SJSA1 (cell line): ENCODE data around the gene TMEM183A. TPM values are rescaled to one million over a fixed set of nuclear protein-coding genes. Genes with fewer than 3 reads are reported as not detected.

ENCODE experiments used
- DNase-seq, 2 experiments: peaks; one replicate each; pipeline ENCODE4 v3.0.0-alpha.2; 2015 to 2020; ENCODE audit warnings: low spot score in 2 of 2, low read depth in 1 of 2
- H3K27ac ChIP-seq: fragments of 250-450 bp; sonication (Bioruptor Pico); 2 replicates; pipeline ENCODE4 v1.5.1; 2020; ENCODE audit warnings: mild to moderate bottlenecking, moderate library complexity
- H3K27me3 ChIP-seq: fragments of 250-450 bp; sonication (Bioruptor Pico); replicated peaks from 2 replicates; pipeline ENCODE4 v1.5.1; 2020; ENCODE audit warnings: mild to moderate bottlenecking, moderate library complexity
- H3K36me3 ChIP-seq: fragments of 250-450 bp; sonication (Bioruptor Pico); 2 replicates; pipeline ENCODE4 v1.5.1; 2020; ENCODE audit warnings: mild to moderate bottlenecking
- H3K4me1 ChIP-seq: fragments of 250-450 bp; sonication (Bioruptor Pico); replicated peaks from 2 replicates; pipeline ENCODE4 v1.6.1; 2021; ENCODE audit warnings: mild to moderate bottlenecking
- H3K4me3 ChIP-seq: fragments of 250-450 bp; sonication (Bioruptor Pico); 2 replicates; pipeline ENCODE4 v1.5.1; 2020; ENCODE audit warnings: mild to moderate bottlenecking
- H3K9me3 ChIP-seq: fragments of 250-450 bp; sonication (Bioruptor Pico); replicated peaks from 2 replicates; pipeline ENCODE4 v1.5.1; 2020; ENCODE audit warnings: mild to moderate bottlenecking
- total RNA-seq: library from RNA; depleted of rRNA; stranded (reverse); fragments of >200 nt; shearing (Covaris generic); gene quantifications from 2 replicates; pipeline ENCODE4 v1.2.3, GENCODE V29; 2014

The TMEM183A gene
- total RNA-seq, 1 experiment from 2014 or later: 88.4 TPM

DNA sequence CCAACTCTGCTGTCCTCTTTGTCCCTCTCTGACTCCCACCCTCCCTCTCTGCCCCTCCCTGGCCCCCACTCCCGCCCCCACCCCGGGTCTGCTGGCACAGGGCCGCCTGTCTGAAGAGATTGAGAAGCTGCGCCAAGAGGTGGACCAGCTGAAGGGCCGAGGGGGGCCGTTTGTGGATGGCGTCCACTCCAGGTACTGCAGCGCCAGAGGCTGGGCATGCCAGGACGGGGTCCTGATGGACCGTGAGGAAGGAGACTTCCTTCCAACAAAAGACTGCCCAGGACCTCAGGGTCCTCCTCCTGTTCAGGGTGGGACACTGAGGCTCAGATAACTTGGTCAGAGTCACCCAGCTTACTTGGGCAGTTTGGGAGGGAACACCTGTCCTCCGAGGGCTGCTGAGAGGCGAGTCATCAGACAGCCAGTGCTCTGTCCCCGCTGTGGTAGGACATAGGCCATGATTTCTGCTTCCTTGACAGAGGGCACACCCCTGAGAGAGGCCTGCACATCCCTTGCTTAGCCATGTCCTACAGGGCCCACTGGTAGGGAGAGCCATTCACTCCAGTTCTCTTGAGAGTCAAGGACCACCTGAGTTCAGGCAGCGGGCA is 42.5 kb downstream of the TMEM183A start:
- Histone ChIP-seq H3K27ac (no peak overlapping the region), H3K4me3 (no peak overlapping the region), H3K36me3 (no peaks in the 10 kb centered on the region), H3K27me3 (peaks cover 19% of the 10 kb centered on the region), H3K9me3 (no peaks in the 10 kb centered on the region), H3K4me1 (peaks cover 8% of the 10 kb centered on the region; the same call in 1 of the 2 replicates)
- no peak for DNase-seq

DNA sequence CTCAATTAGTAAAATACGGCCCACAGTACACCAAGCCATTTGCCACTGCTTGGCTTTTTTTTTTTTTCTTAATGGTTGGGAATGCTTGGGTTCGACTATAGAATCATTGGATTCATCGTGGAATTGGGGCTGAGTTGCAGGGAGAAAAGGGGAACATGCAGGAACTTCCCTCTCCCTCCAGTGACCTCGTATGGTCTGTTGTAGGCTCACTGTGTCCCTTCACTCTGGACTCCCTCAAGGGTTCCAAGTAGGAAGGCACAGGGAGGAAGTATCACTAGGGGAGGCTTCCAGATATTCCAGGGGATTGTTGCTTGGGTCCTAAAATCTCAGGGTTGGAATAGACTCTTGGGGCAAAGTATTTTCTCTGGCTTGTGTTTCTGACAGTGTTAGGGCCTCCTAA is 43.7 kb downstream of the TMEM183A start:
- no peak overlapping the region for H3K27ac ChIP-seq
- H3K9me3 ChIP-seq: no peaks in the 10 kb centered on the region
- H3K36me3 ChIP-seq: no peaks in the 10 kb centered on the region
- no peak overlapping the region for H3K4me3 ChIP-seq
- no peak for DNase-seq
- H3K27me3 ChIP-seq: peaks cover 19% of the 10 kb centered on the region
- peaks cover 8% of the 10 kb centered on the region; the same call in 1 of the 2 replicates for H3K4me1 ChIP-seq

DNA sequence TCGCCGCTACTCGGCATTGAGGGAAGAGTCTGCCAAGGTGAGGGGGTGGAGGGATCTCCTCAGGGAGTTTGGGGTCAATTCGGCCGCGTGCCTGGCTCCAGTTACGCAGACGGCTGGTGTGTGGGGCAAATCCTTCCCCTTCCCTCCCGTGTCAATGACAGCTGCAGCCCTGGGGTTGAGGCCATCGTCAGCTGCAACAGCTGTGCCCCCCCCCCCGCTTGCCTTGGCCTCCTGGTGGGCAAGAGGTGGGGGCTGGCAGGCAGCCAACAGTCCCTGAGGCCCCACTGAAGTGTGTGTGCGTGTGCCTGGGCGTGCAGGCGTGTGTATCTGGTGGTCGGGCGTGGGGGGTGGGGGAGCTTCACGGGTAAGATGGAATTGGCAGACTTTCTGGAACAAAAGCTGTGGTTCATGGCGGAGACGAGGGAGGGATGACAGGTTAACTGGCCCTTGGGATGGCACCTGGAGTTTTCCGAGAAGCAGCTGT is 44.7 kb downstream of the TMEM183A start:
- no peak for DNase-seq
- peaks cover 19% of the 10 kb centered on the region for H3K27me3 ChIP-seq
- no peak overlapping the region for H3K4me3 ChIP-seq
- H3K36me3 ChIP-seq: no peaks in the 10 kb centered on the region
- no peak overlapping the region for H3K27ac ChIP-seq
- no peaks in the 10 kb centered on the region for H3K9me3 ChIP-seq
- H3K4me1 ChIP-seq: peaks cover 7% of the 10 kb centered on the region; the same call in 1 of the 2 replicates

DNA sequence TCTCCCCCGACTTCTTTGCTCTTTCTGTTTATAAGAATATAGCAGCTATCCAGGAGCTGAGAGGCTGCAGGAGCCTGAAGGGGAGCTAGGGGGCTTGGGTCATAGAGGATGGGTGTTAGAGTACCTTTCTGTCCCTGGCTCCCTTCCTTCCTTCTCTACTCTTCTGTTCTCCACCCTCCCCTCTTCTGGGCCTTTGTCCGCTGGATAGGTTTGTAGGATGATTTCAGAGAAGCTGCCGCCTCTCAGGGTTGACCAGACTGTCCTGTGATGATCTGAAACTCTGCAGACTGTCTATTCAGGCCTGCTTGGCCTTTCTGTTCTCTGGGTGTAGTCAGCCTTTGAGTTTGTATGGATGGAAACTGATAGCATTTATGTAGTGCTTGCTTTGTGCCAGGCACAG is 45.4 kb downstream of the TMEM183A start:
- H3K27me3 ChIP-seq: peaks cover 23% of the 10 kb centered on the region

DNA sequence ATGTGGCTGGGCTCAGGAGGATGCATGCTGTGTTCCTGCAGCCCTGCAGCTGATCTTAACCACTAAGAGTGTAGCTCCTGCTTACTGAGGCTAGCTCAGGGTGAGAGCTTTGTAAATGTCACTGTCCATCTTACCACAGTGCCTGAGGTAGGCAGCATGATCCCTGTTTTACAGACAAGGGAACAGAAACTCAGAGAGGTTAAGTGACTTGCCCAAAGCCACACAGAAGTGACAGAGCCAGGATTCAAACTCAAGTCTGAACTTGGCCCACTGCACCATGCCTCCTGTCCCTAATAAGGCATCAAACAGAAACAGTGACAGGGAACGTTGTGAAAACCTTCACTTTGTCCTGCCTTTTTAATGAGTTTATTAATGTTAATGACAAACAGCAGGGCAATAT is 47.0 kb downstream of the TMEM183A start:
- Histone ChIP-seq H3K36me3 (no peaks in the 10 kb centered on the region), H3K9me3 (no peaks in the 10 kb centered on the region), H3K4me3 (no peak overlapping the region), H3K27me3 (peaks cover 29% of the 10 kb centered on the region), H3K27ac (no peak overlapping the region), H3K4me1 (no peaks in the 10 kb centered on the region)
- no peak for DNase-seq

More for the DNA sequence above, 45.4 kb downstream of the TMEM183A start:
- no peaks in the 10 kb centered on the region for H3K36me3 ChIP-seq
- no peak overlapping the region for H3K27ac ChIP-seq
- no peak overlapping the region for H3K4me3 ChIP-seq
- no peaks in the 10 kb centered on the region for H3K4me1 ChIP-seq
- DNase-seq: no peak
- H3K9me3 ChIP-seq: no peaks in the 10 kb centered on the region

DNA sequence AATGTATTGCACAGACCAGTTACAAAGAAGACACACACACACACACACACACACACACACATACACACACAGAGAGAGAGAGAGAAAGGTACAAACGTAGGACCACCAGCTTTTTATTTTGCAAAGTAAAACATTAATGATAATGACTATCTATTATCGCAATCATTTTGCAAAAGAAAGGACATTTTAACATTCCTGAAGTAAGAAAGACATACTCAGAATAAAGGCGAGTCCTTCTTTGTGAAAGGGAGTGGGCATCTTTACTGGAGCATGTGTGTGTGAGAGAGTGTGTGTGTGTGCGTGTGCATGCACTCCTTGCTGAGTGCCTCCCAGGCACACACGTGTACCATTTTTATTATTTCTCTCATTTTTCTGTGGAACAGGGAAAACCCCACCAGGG is 47.5 kb downstream of the TMEM183A start:
- H3K27me3 ChIP-seq: peaks cover 29% of the 10 kb centered on the region
- no peak overlapping the region for H3K27ac ChIP-seq
- H3K4me3 ChIP-seq: no peak overlapping the region
- H3K36me3 ChIP-seq: no peaks in the 10 kb centered on the region
- no peaks in the 10 kb centered on the region for H3K9me3 ChIP-seq
- no peak for DNase-seq
- no peaks in the 10 kb centered on the region for H3K4me1 ChIP-seq

DNA sequence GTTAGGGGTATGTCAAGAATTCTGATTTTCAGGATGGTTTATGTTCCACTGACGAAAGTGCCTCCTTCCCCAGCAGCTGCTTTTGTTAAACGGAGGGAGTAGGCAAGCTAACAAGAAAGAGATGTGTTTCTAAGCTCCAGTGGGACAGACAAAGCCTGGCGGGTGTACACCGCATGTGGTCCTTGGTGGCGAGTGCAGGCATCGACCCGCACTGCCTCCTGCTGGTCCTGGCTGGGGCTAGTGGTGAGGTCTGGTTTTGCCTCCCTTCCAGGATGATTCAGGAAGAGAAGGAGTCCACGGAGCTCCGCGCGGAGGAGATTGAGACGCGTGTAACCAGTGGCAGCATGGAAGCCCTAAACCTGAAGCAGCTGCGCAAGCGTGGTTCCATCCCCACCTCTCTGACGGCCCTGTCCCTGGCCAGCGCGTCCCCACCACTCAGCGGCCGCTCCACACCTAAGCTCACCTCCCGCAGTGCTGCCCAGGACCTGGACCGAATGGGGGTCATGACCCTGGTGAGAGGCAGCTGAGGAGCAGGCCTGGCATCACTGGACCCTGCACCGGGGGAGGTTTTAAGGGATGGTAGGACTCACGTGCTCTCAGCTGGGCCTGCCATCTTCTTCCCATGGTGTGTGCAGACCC is 48.1 kb downstream of the TMEM183A start:
- Histone ChIP-seq H3K4me1 (no peaks in the 10 kb centered on the region), H3K27me3 (peaks cover 29% of the 10 kb centered on the region), H3K36me3 (no peaks in the 10 kb centered on the region), H3K9me3 (no peaks in the 10 kb centered on the region), H3K4me3 (no peak overlapping the region), H3K27ac (no peak overlapping the region)
- no peak for DNase-seq

DNA sequence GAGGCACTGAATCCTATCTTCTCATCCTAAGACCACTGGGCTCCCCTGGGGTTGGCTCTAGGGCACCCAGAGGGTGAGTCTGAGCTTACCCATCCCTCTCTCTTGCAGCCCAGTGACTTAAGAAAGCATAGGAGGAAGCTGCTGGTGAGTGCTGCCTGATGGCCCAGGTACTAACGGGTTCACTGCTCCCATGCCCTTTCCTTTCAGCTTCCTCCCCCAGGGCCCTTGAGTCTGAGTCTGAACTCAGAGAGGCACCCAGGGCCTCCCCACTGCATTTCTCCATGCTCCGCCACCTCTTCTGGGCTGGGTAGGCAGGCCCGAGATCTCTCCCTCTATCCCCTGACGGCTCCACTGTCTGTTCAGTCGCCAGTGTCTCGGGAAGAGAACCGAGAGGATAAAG is 48.8 kb downstream of the TMEM183A start:
- DNase-seq: no peak
- no peak overlapping the region for H3K4me3 ChIP-seq
- H3K36me3 ChIP-seq: no peaks in the 10 kb centered on the region
- no peaks in the 10 kb centered on the region for H3K4me1 ChIP-seq
- H3K9me3 ChIP-seq: no peaks in the 10 kb centered on the region
- peaks cover 27% of the 10 kb centered on the region for H3K27me3 ChIP-seq
- H3K27ac ChIP-seq: no peak overlapping the region

DNA sequence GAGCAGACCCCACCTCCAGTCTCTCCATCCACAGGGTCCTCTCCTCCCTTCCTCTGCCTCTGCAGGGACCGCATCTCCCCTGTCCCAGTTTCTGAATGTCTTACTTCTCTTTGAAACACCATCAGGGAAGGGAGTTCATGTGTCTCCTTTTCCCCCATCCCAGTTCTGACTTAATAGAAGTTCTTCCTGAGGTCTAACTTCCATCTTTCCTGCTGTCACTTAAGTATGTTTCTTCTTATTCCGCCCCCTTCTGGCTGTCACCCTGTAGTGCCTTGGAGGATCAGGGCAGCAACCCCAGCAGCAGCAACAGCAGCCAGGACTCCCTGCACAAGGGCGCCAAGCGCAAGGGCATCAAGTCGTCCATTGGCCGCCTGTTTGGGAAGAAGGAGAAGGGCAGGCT is 49.3 kb downstream of the TMEM183A start:
- no peak for DNase-seq
- no peaks in the 10 kb centered on the region for H3K36me3 ChIP-seq

DNA sequence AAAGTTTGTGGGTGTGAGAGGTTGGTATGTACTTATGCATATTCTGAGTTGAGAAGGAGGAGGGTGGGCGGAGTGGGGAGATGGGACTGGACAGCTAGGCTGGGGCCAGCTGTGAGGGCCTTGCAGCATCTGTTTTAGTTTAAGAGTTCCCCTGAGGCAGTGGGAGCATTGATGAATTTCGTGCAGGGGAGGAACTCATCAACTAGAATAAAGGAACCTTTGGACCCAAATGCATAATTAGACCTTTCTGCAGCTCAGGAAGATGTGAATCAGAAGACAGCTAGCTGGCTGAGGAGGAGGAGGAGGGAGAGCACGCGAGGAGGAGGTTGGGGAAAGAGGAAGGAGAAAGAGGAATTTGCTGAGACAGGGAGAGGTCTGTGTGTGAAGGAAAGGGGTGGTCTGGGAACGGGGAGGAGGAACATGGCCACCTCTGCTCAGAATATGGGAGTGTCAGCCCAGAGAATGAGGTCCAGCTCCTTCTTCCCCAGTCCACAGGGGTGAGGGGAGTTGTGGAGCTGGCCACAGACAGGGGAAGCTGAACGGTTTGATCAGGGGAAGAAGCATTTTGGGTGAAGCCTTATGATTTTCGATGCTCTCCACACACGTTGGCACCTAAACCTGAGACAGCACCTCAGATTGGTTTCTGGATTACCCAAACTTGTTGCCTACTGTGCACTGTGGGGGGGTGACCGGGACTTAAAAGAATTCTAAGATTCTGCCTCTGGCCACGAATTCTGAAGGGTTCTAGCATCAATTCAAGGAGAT is 50.9 kb downstream of the TMEM183A start:
- H3K36me3 ChIP-seq: no peaks in the 10 kb centered on the region

More for the DNA sequence above, 49.3 kb downstream of the TMEM183A start:
- Histone ChIP-seq H3K9me3 (no peaks in the 10 kb centered on the region), H3K27ac (no peak overlapping the region), H3K27me3 (peaks cover 25% of the 10 kb centered on the region), H3K4me3 (no peak overlapping the region), H3K4me1 (no peaks in the 10 kb centered on the region)

DNA sequence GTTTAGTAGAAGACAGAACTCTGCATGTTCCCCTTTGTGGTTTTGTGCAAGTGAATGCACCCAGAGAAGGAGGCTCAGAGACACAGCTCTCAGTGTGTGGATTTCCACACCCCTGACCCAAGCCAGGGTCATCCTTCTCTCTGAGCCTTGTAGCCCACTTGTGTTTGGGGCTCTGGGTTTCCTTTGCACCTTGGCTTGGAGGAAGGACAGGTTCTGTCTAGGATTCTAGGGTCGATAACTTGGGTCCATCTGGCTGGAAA is 51.4 kb downstream of the TMEM183A start:
- Histone ChIP-seq H3K36me3 (no peaks in the 10 kb centered on the region), H3K27me3 (peaks cover 11% of the 10 kb centered on the region; the same call in 1 of the 2 replicates), H3K4me1 (no peaks in the 10 kb centered on the region), H3K9me3 (no peaks in the 10 kb centered on the region), H3K27ac (no peak overlapping the region), H3K4me3 (no peak overlapping the region)
- no peak for DNase-seq

More for the DNA sequence above, 50.9 kb downstream of the TMEM183A start:
- no peak for DNase-seq
- no peaks in the 10 kb centered on the region for H3K4me1 ChIP-seq
- no peak overlapping the region for H3K27ac ChIP-seq
- H3K4me3 ChIP-seq: no peak overlapping the region
- no peaks in the 10 kb centered on the region for H3K9me3 ChIP-seq
- peaks cover 12% of the 10 kb centered on the region for H3K27me3 ChIP-seq

DNA sequence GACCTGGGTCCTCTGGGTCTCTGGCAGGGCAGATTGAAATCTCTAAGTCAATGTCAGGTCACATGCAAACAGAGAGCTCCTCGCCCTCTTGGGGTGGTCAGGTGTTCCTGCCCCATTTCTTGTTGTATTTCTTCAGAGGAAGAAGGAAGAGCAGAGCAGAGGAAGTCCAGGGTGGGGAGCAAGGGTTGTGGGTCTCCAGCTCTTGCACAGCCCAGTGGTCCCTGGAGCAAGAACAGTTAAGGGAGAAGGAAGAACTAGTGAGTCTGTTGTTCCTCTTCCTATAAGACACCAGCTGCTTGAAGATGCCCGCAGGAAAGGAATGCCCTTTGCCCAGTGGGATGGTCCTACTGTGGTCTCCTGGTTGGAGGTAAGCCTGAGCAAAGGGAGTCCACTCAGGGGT is 52.3 kb downstream of the TMEM183A start:
- Histone ChIP-seq H3K27ac (no peak overlapping the region), H3K36me3 (no peaks in the 10 kb centered on the region)
- no peak for DNase-seq

DNA sequence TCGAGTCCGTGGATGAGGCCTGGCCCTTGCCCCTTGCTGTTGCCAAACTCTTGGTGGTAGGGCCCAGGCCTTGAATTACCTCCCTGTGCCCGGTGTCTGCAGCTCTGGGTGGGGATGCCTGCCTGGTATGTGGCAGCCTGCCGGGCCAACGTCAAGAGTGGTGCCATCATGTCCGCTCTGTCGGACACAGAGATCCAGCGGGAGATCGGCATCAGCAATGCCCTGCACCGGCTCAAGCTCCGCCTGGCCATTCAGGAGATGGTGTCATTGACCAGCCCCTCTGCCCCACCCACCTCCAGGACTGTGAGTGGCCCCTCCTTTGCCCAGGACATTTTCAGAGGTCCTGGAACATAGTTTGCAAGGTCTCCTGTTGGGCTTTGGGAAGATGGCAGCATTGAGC is 52.9 kb downstream of the TMEM183A start:
- no peak for DNase-seq
- H3K27me3 ChIP-seq: peaks cover 11% of the 10 kb centered on the region; the same call in 1 of the 2 replicates
- H3K36me3 ChIP-seq: no peaks in the 10 kb centered on the region
- H3K4me1 ChIP-seq: no peaks in the 10 kb centered on the region
- H3K4me3 ChIP-seq: no peak overlapping the region
- no peak overlapping the region for H3K27ac ChIP-seq
- no peaks in the 10 kb centered on the region for H3K9me3 ChIP-seq

More for the DNA sequence above, 52.3 kb downstream of the TMEM183A start:
- no peak overlapping the region for H3K4me3 ChIP-seq
- H3K9me3 ChIP-seq: no peaks in the 10 kb centered on the region
- peaks cover 11% of the 10 kb centered on the region; the same call in 1 of the 2 replicates for H3K27me3 ChIP-seq
- H3K4me1 ChIP-seq: no peaks in the 10 kb centered on the region

DNA sequence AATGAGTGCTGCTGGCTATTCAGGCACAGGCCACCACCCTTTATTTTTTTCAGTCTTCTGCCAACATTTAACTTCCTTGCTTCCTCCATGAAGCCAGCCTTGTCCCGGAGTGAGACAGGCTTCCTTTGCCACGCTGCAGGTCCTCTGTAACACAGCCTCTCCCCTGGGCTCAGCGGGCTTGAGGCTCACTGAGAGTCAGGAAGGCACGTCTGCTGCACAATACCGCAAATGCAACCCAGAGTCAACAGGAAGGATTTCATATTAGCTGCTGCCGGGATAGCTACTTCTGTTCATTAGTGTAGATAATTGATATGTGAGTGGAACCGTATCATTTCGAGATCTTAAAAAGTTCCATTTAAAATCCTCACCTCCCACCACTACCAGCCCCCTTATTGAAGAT is 56.1 kb downstream of the TMEM183A start:
- Histone ChIP-seq H3K27ac (no peak overlapping the region), H3K36me3 (no peaks in the 10 kb centered on the region), H3K27me3 (0 out of 2 replicates have a peak, but pooled peaks cover 2% of the 10 kb centered on the region), H3K4me1 (no peaks in the 10 kb centered on the region), H3K9me3 (no peaks in the 10 kb centered on the region), H3K4me3 (no peak overlapping the region)
- DNase-seq: no peak
